HG03064 (cell line): Measurements from ENCODE around the gene CYGB.

ENCODE experiments used
- ATAC-seq: cut with Tn5 transposase; IDR thresholded peaks from one replicate; pipeline ENCODE4 v1.9.1; 2021; ENCODE audit warnings: low read depth; ENCODE audit not compliant: unreplicated experiment

Gene CYGB

DNA sequence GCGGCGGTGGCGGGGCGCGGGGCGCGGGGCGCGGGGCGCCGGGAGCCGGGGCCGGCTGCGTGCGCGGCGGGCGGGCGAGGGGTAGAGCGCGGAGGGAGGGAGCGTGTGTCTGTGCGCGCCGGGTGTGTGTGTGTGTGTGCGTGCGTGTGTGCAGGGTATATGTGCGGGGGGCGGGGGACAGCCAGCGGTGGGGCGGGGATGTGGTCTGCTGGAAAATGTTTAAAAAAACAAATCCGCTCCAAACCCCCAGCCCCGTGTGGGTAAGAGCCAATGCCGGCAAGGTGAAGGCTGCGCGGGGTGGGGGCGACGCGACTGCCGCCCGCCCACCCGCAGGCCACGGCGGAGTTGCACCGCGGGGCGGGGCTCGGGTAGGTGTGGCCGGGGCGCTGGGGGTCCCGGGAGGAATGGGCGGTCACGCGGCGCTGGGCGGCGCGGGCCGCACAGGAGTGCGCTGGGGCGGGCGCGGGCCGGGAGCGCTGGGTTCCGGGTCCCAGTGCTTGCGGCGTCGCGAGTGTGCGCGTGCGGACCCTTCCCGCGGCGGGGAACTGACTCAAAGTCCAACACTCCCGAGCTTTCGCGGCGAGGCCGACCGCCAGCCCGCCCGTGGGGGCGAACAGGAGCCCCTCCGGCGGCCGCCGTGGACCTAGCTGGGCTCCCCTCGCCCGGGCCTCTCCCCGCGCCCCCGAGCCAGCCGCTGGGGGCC lies at the start of gene CYGB:
CYGB (minus strand) TSS at position 132 of the 703 bp plus-strand sequence. CDS start 167 bp downstream, outside the sequence.
- ATAC-seq: no peak

DNA sequence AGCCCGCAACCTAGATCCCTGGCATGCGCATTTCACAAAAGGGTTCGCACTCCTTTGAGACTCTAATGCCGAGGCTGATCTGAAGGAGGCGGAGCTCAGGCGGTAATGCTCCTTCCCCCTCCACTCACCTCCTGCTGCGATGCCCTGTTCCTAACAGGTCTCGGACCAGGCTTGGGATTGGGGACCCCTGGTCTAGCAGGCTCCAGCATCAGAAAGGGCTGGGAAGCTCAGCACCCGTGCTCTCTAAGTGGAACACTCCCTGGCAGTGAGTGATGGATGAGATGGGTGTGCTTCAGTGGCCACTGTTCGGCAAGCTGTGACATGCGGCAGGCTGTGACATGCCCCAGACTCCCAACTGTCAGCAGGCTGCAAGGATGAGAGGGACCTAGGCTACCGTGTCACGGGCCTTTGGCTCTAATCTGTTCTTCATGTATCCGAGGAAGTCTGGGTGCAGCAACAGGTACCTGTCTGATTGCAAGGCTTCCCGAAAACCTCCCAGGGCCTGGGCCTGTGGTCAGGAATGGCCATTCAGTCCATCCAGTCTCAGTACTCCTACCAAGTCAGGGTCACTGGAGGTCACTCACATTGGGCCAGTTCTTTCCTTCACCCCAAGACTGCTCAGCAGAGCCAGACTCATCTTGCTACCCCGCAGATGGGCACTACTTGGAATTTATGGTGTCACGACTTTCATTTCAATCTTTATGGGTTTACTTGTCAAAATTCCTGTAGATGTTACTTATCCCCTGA lies 49.4 kb upstream of the CYGB start:
- ATAC-seq: no peak

DNA sequence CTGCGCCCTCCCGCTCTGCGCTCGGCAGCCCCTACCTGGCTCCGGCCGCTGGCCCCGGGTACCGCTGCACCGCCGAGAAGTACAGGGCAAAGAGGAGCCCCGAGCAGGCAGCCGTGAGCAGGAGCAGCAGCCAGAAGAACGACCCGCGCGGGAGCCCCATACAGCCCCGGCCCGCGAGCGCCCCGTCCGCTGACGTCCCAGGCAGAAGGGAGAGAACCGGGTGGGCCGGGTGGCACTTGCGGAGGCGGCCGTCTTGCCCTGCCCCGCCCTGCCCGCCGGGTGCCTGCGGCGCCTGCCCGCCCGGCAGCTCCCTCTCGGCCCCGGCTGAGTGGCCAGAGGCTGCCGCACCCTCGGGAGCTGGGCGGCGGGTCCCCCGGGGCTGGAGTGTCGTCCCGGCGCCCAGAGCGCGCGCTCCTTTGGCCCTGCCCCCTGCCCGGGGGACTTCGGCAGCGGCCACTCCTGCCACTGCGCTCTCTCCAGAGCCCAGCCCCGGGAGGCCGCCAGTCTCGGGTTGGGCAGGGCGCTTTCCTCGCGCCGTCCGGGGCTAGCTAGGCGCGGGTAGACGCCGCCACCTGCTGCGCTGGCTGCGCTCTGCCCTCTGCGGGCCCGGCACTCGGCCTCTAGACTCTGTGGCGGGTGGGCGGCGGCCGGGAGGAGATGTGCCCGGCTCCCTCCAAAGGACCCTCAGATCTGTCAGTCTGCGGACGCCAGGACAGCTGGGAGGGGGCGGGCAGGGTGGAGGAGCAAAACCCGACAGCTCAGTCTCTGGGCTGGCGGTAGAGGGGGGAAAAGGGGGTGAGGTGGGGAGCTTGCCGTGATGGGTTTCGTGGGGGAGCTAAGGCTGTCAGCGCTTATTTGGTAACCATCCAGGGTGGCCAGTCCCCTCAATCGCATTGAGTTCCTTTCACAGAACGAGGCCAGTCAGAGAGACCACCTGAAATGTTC lies 48.4 kb upstream of the CYGB start, which contains the start of gene ST6GALNAC2:
ST6GALNAC2 (minus strand) TSS at position 212 of the 945 bp plus-strand sequence; CDS start at position 160, 52 bp downstream.
- ATAC-seq: no peak

DNA sequence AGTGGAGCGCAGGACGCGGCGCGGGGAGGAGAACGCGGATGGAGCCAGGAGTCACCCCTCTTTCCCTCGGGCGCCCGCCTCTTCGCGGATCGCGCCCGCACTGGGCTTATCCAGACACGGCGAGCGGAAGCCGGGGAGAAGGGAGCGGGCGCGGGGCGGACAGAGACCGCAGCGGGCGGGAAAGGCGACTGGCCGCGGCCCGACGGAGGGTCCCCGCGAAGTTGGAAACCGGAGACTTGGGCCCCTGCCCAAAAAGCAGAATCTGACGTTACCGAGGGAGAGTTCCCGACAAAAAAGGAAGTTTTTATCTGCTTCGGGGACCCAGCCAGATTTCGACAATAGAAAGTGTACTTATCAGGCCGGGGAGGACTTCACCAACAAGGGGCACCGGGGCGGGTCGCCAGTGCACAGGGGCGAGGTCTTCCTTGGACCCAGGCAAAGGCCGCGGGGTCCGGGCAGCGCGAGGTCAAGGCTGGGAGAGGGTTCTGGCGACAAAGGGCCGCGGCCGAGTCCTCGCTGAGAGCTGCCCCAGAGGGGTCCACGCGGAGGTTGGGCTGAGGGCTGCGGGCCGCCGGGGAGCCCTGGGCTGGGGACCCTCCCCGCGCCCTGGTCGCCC lies 47.6 kb upstream of the CYGB start:
- ATAC-seq: no peak

DNA sequence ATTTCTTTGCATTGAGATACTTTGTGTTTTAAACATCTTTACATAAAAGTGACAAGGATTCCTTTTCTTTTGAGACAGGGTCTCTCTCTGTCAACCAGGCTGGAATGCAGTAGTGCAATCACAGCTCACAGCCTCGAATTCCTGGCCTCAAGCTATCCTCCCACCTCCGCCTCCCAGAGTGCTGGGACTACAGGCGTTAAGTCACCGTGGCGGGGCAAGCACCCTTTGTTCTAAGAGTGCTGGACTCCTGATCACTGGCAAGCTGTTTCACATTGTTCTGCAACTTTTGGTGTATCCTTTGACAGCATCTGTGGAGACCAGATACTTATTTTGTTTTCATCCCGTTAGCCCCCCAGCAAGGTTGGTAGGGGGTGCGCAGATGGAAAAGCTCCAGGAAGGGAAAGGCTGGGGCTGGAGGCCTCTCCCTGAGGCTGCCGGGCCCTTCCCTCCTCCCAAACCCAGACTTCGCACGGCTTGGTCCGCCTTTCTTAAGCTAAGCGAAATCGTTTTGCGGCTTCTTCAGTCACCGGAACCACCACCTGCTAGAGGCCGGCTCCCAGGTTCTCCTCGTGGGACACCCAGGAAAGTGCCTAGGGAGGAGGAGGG lies 47.0 kb upstream of the CYGB start:
- ATAC-seq: no peak

DNA sequence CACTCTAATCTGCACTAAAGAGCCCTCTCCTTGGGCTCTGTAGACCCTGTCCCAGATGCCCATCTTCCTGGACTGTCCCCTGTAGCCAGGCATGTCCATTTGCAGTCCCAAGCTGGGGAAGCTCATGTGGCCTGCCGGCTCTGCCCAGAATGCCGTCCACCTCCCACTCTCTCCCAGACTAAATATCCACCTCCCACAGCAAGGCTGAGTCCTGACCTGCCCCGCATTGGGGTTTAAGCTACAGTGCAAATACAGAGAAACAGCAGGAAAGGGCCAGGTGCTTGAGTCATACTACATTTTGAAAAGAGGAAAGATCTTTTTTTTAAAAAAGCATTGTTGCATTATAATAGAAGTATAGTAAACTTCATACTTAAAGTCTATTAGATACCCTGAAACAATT lies 45.2 kb upstream of the CYGB start:
- ATAC-seq: no peak

DNA sequence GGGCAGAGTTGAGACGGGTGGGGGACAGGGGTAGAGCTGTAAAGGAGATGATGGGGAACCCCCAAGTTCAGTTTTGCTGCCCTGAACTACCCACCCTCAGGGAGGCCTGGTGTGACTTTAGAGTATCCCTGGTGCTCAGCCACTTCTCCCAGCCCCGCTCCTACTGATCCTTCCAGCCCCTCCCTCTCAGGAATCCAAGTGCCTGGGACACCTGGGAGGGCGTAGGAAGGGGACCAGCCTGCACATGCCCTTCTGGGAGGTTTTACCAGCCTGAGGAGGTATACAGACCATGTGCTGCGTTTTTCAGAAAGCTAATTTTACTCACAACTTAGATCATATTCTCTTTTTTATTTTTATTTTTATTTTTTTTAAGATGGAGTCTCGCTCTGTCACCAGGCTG lies 44.0 kb upstream of the CYGB start:
- no peak for ATAC-seq

DNA sequence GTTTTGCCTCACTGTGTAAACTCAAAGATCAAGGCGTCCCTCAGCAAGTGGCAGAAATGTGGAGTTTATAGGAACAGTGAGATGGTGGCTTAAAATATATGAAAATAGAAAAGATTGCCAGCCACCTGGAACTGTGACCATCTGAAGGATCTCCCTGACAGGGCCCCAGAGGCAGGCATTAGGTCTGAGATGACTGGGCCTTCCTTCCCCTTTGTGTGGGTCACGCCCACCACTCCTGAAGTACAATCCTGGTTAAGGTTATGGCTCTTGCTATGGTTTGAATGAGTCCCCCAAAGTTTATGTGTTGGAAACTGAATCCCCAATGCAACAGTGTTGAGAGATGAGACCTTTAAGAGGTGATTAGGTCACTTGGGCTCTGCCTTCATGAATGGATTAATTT lies 41.8 kb upstream of the CYGB start:
- ATAC-seq: no peak

DNA sequence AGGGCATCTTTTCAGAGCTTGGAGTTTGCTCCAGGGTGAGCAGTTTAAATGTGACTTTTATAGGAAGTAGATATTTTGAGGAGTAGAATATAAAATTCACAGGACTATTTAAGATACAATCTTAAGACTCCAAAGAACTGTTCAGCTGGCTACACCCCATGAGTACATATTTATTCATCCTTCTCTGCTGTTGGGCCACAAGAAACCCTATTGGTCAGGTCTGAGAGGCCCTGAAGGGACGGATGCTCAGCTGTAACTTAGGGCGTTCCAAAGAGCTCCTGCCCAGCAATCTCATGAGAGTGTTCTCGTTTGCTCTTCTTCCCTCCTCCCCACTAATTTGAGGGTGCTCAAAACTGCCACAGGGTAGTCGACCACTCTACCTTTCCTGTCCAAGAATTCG lies 40.9 kb upstream of the CYGB start:
- no peak for ATAC-seq

DNA sequence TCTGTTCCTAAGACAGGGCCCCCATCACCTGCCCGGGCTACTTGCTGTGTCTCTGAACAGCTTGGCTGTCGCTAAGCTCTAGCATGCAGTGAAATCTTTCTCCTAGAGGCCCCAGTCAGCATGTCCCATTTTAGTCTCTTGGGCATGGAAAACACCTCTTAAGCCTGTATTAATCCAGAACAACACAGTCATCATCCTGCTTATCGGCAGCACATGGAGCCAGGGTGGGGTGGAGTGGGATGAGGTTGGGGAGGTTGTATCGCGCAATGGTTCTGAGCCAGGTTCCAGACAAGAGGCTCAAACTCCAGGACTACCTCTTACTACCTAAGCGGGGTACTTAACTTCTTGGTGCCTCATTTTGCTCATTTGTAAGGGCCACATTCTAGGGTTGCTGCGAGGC lies 40.4 kb upstream of the CYGB start:
- ATAC-seq: no peak

DNA sequence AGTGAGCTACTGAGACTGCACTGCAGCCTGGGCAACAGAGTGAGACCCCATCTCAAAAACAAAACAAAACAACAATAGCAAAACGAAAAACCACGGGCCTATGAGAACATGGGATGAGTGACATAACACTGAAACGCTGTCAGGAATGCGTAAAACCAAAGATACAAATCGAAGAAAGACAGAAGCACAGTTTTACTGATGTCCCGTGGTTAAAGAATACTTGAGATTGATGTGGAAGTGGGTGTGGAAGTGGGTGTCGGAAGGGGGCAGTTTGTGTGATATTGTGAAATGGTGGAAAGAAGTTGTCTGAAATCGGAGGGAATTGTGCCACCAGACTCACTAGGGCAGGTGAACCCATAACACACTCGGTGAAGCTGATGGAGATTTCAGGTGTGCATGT lies 38.7 kb upstream of the CYGB start:
- no peak for ATAC-seq

DNA sequence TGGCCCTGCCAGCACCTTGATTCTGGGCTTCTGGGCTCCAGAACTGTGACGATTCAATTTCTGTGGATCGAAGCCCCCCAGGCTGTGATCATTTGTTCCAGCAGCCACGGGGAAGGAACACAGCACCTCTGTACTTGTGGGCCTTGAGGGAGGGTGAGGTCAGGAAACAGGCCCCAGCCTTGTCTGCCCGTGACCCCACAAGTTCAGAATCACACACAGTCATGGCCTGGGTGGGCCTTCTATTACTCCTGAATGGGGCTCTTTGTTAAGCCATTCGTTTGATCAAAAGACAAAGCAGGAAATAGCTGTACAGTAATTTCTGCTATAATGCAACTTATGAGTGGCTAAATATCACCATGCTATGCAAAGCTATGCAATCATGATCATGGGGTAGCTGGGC lies 38.1 kb upstream of the CYGB start:
- no peak for ATAC-seq

DNA sequence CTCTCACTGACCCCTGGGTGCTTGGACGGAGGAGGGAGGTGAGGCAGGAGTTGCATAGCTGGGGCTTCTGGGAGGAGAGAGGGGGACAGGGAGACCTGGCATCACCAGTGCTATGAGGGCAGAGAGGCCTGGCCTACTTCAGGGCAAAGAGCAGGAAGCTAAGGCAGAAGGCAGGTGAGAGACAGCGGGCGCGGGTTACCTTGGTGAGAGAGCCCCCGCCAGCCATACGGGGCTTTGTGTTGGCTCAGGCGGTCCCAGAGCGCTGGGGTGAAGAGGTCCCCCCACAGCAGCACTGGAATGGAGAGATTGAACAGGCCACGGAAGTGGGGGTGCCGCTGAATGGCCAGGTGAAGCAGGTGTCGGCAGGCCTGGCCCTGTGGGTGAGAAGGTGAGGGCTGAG lies 36.7 kb upstream of the CYGB start:
- ATAC-seq: no peak

DNA sequence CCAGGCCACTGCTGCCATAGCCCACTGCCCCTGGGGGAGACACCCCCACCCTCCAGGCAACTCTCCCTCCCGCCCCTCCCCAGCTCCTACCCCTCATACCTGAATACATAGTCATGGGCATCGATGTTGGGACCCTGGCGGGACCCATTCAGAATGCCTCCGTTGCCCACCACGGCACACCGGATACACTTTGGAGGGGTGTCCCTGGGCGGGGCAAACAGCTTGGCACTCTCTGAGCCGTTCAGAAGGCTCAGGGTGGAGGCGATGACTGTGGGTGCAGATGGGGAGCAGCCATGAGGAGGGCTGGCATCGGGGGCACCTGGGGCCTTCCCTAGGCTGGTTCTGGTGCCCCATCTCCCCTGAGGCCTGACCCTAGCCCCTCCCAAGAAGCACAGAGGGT lies 35.6 kb upstream of the CYGB start:
- no peak for ATAC-seq

DNA sequence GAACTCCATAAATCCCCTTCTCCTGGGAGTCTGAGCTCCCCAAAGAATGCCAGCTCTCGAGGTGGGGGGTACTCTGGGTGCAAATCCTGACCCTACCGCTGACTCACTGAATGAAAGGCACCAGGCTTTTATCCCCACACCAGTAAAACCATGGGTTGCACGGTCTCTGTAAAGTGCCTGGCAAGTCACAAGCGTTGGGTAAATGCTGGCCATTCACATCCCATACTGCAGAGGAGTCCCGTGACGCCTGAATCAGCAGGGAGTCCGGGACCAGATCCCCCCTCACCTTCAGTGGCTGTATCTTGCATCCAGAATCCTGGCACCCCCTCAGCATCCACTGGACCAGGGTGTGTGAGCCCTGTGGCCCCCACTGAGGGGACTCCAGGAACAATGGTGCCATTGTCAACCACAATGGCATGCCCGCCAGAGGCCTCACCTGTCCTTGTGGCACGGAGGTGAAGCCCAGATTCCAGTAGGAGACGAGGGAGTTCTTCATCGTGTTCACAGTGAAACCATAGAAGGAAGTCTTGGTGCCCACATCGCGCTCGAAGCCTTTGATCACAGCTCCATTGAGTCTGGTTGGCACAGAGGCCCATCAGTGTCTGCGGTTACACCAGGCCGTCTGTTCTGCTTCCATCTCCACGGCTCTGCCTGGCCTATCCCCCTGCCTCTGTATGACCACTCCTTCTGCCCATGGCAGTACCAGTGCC lies 34.8 kb upstream of the CYGB start:
- ATAC-seq: no peak

DNA sequence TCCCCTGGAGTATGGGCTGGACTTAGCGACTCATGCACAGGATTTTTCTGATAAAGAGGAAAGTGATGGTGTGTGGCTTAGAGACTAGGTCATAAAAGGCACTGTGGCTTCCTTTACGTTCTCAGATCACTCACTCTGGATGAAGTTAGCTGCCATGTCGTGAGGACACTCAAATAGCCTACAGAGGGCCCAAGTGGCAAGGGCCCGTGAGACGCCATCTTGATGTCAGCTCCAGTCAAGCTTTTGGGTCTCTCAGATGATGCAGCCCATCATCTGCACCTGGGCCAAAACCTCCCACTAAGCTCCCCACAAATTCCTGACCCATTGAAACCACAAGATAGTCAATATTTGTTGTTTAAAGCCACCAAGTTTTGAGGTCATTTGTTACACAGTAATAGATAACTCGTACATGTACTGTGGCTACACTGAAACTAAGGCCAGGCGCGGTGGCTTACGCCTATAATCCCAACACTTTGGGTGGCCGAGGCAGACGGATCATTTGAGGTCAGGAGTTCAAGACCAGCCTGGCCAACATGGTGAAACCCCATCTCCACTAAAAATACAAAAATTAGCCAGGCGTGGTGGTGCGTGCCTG lies 33.5 kb upstream of the CYGB start:
- ATAC-seq: no peak

DNA sequence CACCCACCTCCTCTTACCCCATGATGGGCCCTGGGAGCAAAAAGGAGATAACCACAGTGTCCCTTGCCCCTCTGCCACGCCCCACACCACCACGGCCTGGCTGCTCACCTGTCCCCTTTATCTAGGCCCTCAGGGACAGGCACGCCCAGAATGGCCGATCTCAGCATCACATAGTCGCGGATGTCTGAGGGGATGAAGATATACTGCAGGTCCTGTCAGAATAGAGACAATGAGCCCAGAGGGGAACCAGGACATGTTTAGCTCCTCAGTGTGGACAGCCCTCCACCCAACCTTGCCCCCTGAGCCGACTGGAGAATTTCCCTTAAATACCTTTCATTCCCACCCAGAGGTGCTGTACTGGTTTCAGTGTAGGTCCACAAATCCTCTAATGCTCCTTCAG lies 32.9 kb upstream of the CYGB start:
- ATAC-seq: no peak

DNA sequence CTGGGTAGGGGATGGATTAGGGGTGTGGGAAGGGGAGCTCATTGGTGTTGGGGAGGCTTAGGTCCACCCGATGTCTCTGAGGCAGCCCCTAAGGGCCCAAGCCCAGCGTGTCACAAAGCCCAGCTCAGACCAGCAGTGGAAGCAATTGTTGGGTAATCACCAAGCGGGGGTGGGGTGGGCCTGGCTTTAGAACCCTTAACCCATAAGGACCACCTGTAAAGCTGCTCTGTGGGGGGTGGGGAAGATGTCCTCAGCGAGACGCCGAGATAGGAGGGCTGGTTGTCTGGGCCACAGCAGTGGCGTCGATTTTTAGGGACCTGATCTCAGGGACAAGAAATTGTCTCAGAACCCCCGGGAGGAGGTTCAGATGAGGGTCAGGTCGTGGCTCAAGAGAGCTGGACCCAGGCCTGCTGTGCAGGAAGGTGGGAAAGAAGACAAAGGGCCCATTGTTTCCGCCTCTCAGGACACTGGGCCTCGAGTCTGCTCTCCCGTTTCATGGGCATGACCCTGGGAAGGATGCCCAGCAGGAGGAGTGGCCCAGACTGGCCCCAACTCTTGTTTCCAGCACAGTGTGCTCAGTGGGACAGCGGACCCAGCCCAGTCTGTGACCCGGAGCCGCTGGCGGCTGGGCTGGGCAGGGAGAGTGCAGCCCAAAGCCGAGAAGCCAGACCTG lies 32.2 kb upstream of the CYGB start:
- no peak for ATAC-seq

DNA sequence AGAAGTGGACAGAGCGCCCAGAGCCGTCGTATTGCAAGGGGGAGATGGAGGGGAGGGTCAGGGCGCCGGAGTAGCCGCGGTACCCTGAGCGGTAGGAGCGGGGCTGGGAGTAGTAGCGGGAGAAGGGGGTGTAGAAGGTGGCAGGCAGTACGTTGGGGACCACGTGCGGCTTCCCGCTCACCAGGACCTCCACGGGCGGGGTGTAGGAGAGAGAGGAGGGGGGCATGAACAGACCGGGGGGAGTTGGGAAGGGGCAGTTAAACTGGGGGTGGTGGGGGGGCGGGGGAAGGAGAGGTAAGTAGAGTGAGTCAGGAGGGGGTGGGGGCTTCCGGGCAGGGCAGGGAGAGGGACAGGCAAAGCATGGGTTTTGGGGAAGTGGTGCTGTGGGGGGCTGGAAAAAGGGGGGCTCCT lies 31.3 kb upstream of the CYGB start:
- ATAC-seq: no peak
